Measurements from ENCODE around the gene TEX14.

DNA sequence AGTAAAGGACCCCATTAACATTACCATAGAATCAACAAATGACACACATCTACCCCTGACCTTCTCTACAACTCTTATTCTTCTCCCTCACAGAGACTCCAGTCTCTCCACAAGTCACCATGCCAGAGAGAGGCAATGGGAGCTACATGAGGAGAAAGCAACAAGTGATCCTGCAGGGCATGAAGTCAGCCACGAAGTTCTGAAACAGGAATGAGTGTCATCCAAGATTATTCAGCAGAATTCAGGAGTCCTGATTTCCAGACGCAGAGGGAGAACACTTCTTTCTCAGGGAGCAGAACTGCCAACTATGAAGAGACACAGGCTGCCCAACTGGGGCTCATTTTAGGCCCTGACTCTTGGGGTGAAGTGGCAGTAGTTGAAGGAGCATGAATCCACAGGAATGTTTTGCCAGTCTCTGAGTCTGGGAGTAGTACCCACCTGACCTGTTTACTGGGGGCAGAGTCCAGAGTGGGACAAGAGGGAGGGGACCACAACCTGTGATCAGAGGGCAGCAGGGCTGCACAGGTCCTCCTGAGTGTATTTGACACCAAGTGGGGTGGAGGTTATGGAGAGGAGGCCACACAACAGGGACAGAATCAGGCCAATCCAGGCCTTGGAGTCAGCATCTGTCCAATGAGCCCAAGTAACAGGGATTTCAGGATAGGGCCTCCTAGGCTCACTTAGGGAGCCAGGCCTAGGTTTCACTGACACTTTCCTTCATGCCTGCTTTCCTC is 175.0 kb downstream of the TEX14 start:
- TF ChIP-seq EZH2 (IDR thresholded peaks at IDR 0.05; ENCODE audit: insufficient read depth, poor library complexity, severe bottlenecking) (no peak), EZH2phosphoT487 (IDR thresholded peaks at IDR 0.05; ENCODE audit: insufficient read depth, low read depth) (no peak)

Measured in GM23248 (cell line).